Spleen (tissue), 7 donors: ENCODE results near the gene PLEKHA7.

Experiments used
- CTCF ChIP-seq, 11 experiments: fragments of 200-600 bp in 7 of 11; fragments of 450-650 bp in 4 of 11; sonication (generic) in 4 of 11; IDR thresholded peaks in 8 of 11; conservative IDR thresholded peaks in 3 of 11; 1 replicate in 7 of 11; 2 replicates in 4 of 11; pipeline versions ENCODE4 v1.4.0 to v1.8.0; 2016 to 2021; ENCODE audit warnings: antibody characterized with exemption in 11 of 11, inconsistent platforms in 4 of 11, mild to moderate bottlenecking in 1 of 11
- POLR2A ChIP-seq, 3 donors: fragments of 450-650 bp; IDR thresholded peaks; one replicate each; pipeline ENCODE4 v1.5.1; 2017; ENCODE audit warnings: antibody characterized with exemption in 3 of 3, mild to moderate bottlenecking in 1 of 3
- donor health status: DM: no; HTN: no; CAD: no; lungs with moderate emphysema.
- donor health status: DM: no; HTN: no; CAD: no.
- donor health status: DM: no; HTN: no; CAD: no.

DNA sequence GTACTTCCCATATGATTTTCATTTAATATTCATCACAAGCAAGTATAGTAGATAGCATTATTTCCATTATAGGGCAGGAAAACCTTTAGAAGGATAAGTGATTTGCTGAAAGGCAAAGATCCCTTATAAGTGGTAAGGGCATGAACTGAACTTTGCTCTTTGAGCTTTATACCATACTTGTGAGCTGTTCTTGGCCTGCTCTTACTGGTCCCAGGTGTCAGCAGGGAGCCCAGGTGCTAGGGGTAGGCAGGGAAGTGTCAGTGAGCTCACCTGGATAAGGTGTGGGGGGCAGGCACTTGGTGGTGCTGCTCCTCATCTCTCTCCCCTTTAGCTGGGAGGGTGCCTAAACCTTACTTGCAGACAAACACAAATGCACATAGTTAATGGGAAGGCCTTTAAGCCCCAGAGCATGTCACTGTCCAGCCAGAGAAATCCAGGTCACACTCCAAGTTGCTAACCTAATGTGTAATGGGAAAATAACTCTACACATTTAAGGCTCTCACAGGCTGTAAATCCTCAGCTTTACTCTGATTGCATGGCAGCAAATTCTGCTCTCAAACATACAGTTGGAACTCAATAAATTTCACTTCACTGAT is 114.4 kb downstream of the PLEKHA7 start:
- TF ChIP-seq POLR2A (IDR thresholded peaks at IDR 0.05), result no peak
- no peak for TF ChIP-seq CTCF (IDR thresholded peaks at IDR 0.05 in 8 of 11, conservative IDR thresholded peaks at IDR 0.05 in 3 of 11)
